Skin epidermis (tissue), 12 donors: ENCODE data around the gene TLX3.
"Not testable (repeated sequence)": the region's sequence is repeated elsewhere in the genome, so short reads cannot be mapped to it uniquely, and the experiment has no call there.

Experiments
- H3K27ac ChIP-seq, 21 experiments: fragments of 200-600 bp; sonication (generic) in 11 of 21; one replicate each; pipeline ENCODE4 v1.5.0; 2020; ENCODE audit warnings: mild to moderate bottlenecking in 3 of 21, inconsistent platforms in 2 of 21, moderate library complexity in 2 of 21
- H3K4me3 ChIP-seq, 7 experiments: fragments of 200-600 bp; sonication (generic) in 2 of 7; one replicate each; pipeline ENCODE4 v1.5.0; 2020; ENCODE audit warnings: inconsistent platforms in 2 of 7, mild to moderate bottlenecking in 2 of 7, moderate library complexity in 1 of 7

Gene TLX3

DNA sequence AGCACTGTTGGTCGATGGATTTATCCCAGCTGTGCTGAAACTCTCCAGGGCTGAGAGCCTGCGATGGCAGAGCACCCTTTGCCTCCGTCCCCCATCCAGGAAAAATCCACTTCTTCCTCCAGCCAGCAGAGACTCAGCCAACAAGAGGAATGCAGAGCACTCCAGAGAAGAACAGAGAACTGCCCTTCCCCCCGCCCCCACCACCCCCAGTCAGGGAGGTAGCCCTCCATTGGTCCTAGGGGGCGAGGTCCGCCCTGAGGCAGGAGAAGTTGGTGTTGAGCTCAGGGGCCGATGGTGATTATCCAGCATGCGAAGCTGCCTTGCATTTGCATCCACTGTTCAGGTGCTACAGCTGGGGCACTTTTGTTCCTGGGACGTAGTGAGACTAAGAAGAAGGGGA, 9.0 kb downstream of the TLX3 start:
- Histone ChIP-seq H3K27ac (no peak overlapping the region), H3K4me3 (no peak overlapping the region)

DNA sequence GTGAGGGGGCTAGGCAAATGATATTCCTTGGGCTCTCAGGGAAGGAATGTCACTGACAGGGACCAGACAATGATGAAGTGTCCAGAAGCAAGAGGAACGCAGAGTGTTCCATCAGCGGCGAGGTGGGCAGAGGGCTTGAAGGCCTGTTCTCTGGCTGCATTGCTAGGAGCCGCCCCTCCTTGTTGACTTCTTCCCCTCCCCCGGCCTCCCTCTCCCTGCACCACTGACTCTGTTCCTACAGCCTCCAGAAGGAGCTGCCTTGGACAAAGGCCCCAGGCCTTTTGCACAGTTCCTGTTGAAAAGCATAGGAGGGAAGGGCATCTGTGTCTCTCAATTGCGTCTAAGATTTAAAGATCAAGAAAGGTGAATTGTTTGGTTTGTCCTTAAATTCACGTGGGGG, 12.4 kb downstream of the TLX3 start:
- Histone ChIP-seq H3K4me3 (no peak overlapping the region), H3K27ac (no peak overlapping the region)

DNA sequence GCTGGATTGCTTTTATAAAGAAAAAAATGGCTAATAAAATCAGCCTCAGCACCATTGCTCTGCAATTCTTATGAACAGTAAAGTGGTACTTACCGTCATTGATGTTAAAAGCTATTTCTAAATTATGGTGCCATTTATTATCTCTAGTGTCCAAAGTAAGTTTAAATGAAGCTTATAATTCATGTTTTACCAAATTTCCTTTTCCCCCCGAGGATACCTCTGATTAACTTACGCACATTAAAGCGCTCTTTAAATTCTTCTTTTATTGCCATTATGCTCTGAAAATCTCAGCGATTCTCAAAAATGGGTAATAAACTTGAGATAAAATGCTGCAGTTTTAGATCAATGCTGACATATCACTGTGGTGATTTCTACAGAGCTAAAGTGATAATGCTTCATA, 13.5 kb downstream of the TLX3 start:
- H3K4me3 ChIP-seq = no peak overlapping the region
- H3K27ac ChIP-seq = no peak overlapping the region

DNA sequence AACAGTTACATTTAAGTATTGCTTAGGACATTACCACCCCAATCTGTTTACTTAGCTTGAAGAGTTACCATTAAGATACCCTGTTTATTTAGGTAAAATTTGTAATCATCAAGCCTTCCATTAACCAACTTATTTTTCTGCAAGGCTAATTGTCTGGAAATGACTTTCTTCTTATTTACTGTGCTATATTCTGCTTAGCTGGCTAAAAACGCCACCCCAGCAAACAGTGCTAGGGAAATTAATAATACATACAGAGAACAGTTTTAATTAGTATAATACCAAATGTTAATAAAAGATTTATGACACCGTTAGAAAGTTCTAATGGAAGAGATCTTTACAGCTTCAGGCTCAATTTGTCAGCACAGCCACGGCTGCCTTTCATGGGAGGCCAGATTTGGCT, 14.0 kb downstream of the TLX3 start:
- H3K4me3 ChIP-seq = no peak overlapping the region
- no peak overlapping the region for H3K27ac ChIP-seq

DNA sequence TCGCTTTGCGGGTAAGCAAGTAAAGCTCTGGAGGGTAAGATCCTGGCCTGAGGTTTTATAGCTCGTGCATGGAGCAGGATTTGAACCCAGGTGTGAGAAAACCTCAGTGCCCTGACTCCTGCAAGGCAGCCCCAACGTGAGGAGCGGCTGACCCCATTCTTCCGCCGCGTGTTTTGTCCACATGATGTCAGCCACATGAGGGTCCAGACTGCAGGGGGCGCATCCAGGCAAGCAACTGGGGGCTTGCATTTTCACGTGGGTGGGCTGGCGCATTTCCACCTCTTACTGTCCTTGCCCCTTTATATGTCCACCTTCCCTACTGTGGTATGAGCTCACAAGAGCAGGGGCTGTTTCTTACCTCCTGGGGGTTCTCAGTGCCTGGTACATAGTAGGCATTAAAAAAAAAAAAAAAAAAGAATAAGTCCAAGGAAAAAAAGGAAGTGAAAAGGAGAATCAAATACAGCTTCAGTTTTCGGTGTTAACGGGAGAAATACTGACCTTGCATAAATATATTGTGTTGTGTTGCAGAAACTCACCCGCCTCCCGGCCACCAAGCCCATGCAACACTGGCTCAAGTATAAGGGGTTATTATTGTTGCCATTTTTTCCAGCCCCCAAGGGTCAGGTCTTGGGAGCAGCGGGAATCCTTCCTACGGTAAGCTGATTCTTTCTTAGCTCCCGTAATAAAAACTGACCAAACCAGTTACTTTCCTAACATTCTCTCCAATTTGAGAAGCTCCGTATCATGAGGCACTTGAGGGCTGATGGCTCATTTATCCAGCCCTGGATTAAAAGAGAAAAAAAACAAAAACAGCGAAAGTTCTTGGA, 15.0 kb downstream of the TLX3 start:
- Histone ChIP-seq H3K4me3 (no peak overlapping the region), H3K27ac (no peak overlapping the region)

DNA sequence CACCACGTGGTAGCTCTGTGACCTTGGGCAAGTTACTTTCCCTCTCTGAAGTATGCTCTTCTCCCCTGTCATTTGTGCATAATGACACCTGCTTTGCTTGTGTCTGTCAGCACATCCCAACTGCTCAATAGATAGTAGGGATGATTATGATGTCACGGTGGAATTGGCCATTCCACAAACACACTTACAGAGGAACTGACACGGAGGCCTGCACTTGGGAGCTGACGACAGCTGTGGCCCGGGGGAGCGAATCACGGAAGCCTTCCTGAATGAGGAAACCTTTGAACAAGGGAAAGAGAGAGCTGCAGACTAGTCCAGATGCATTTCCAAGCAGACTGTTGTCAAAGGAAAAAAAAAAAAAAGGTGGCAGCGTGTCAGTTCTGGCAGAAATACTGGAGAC, 21.0 kb downstream of the TLX3 start:
- H3K4me3 ChIP-seq = no peak overlapping the region
- no peak overlapping the region for H3K27ac ChIP-seq

DNA sequence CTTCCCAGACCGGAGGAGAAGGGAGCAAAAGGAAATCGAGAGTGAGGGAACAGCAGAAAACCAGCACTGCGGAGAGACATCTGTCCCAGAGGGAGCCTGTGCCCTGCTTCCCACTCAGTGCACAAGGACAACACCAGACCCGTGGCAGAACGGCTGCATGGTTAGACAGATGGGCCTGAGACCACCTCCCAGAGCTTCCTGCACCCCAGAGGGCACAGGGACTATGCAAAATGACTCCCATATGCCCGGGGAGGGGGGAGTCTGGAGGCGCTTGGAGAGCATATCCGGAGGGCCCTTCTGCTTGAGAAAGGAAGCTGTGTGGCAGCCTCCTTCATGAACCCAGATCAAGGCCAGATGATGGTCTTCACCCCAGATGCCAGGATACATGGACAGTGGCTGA, 26.6 kb downstream of the TLX3 start:
- no peak overlapping the region for H3K4me3 ChIP-seq
- H3K27ac ChIP-seq = no peak overlapping the region

DNA sequence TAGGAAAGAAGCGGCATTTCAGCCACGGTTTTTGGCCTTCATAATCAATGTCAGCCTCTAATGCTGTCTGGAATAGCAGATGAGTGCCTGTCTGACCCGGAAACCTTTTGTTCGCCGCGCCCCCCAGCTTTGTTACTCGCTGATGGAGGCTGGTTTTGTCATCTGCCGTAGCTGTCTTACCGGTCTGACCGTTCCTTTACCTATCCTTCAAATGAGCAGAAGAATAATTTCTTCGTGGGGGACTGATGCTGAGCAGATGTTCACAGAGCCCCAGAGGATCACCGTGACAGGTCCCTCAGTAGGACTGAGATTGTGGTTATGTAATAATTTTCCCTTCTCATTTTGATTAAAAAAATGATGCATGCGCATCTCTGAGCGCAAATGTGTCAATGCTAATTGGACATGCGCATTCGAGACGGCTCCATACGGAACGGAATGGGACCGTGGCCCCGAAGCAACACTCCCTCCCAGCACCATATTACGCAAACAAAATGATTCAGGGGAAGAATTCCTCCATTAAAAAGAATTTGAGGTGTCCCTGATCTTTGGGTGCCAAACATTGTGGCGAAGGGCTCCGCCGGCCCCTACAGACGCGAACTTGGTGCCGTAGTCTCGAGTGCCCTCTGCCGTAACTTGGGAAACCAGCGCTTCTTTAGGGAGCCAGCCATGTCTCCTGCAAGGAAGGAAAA, 27.6 kb downstream of the TLX3 start:
- Histone ChIP-seq H3K27ac (no peak overlapping the region), H3K4me3 (peak overlapping the region in 4 of 7 experiments; percentile 10 to 30 (median 18))

DNA sequence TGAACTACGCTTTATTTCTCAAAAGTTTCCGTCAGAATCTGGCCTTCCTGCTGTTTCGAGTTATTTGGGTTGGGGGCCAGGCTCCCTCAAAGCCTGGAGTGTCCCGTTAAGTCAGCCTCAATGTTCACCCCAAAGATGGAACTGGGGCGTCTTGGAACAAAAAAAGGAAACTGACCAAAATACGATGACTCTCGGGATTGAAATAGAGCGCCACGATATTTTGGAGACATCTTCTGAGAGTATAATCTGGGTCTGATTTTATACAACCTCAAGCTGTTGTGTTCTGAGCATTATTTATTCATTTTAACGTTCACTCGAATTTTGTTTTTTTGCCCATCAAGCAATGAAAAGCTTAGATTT, 28.1 kb downstream of the TLX3 start:
- H3K4me3 ChIP-seq = peak overlapping the region in 3 of 7 experiments; percentile 14 to 30 (median 22)
- no peak overlapping the region for H3K27ac ChIP-seq

DNA sequence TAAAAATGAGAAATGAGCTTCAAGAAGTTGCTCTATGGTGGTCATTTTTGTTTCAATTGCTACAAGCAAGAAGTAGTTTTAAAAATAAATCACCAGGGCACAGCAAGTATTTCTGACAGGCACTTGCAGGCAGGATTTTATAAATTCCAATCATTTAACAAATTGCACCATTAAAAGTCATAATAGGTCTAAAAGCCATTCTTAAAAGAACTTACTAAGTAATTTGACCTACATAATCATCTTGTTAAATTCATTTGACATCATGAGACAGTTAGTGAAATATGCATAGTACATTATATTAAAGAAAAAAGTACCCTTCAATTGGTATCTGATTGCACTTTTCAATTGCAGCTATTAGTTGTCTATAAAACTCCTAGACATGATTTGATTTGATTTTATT, 31.0 kb downstream of the TLX3 start:
- H3K27ac ChIP-seq = no peak overlapping the region
- no peak overlapping the region for H3K4me3 ChIP-seq

DNA sequence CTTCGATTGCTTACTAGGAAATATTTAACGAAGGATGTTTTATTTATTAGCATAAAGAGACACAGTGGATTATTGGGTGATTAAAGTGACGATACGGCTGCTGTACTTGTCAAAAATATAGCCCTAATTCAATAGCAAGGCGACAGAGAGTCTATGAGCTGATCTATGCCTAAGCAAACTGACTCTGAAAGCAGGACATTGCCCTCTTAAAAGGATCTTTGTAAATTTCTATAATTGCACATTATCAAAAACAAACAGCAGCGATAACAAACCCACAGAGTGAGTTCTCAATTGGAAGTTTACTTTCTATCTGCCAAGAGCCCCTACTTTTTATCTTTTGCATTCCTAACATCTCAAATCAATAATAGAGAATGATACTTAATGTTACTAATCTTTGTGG, 31.4 kb downstream of the TLX3 start:
- Histone ChIP-seq H3K4me3 (no peak overlapping the region), H3K27ac (no peak overlapping the region)

DNA sequence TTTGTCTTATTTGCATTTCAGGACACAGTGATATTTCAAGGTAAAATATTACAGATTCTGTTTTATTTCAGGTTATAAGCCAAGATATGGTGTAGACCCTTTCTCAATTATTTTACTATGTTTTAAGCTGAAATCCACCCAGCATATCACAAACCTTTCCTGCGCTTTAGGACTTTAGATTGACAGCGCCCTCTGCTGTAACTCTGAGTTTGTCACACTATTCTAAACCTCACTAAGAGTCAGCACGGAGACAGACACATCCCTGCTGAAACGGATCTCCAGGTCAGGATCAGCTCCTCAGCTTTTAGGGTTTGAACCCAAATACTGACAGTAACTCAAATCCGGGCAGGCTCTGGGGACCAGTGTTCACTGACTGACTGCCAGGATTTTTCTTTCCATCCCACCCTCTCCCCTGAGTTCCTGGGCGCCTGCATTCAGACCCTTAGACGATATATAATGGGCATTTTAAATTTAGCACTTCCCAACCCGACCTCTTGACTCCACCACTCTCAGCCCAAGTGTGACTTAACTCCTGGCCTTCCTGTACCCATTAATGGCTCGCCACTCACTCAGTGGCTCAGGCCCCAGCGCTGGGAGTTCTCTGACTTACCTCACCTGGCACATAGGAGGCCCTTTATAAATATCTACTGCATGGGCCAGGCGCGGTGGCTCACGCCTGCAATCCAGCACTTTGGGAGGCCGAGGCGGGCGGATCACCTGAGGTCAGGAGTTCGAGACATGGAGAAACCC, 33.5 kb downstream of the TLX3 start:
- Histone ChIP-seq H3K27ac (no peak overlapping the region), H3K4me3 (no peak overlapping the region)

DNA sequence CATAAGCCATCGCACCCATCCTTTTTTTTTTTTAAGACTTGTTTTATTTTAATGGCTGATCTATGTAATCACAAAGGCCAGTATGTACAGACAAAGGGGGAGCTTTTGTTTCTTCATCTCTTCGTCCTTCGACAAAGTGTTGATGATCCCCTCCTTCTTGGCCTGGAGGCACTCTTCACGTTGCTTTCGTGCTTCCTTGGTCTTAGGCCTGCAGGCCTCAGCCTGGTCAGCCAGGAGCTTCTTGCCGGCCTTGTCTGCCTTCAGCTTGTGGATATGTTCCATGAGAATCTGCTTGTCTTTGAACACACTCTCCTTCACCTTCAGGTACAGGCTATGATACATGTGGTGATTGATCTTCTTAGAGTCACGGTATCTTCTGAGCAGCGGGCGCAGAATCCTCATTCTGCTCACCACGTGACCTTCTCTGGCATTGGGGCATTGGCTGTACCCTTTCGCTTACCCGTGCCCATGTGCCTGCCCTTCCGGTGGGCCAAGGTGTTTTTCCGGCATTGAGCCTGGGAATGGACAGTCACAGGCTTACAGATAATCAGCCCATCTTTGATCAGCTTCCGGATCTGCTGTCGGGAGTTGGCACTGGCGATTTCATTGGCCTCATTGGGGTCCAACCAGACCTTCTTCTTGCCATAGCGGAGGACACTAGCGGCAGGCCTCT, 36.0 kb downstream of the TLX3 start:
- no peak overlapping the region for H3K27ac ChIP-seq

DNA sequence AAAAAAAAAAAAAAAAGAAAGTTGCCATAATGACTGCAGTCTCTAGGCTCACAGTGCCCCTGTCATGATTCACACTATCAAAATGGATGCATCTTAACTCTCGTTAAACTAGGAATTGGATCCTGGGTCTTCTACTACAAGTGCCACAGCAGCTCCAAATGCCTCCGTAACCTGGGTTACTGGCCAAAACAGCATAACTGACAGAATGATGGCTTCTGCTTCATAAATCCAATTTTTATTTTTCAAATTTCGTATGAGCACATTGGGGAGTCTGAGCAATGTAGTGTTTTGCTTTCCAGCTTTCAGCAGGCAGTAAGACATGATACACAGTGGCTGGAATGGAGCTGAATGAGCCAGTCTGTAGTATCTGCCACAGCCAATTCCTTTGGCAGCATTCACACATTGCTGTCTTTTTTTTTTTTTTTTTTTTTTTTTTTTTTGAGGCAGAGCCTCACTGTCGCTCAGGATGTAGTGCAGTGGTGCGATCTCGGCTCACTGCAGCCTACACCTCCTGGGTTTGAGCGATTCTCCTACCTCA, 42.6 kb downstream of the TLX3 start:
- H3K27ac ChIP-seq = no peak overlapping the region
- H3K4me3 ChIP-seq = no peak overlapping the region

More for the DNA sequence above, 36.0 kb downstream of the TLX3 start:
- H3K4me3 ChIP-seq = no peak overlapping the region

DNA sequence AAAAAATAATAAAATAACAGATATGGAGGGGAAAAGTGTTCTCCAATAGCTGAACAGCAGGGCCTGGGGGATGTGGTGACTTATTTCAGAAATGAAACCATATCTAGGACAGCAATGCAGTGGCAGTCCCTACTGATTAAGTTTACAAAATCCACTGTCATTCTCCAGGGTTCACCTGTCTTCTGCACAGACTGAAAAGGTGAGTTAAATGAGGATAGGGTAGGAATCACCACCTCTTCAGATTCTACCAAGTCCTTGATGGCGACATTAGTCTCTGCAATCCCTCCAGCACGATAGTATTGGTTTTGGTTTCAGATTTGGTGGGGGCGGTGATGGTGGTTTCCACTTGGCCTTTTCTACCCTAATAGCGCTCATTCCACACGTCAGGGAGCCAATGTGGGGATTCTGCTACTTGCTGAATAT, 46.3 kb downstream of the TLX3 start:
- no peak overlapping the region for H3K27ac ChIP-seq

DNA sequence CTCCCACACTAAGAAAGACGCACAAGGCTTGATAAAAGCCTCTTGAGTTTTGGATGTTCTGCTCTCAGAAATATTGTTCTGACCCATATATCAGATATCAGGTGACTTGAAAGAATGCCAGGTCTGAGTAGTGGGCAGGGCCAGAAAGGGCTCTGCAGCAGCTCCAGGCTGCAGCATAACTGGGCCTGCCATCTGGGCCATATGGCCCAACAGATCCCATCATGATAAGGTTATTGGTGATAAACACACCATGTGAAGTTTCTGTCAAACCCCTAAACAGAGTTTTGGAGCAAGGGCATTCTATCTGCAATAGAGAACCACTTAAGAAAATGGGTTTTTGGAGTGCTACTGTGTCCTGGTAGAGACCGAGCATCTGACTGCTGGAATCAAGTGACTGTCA, 48.8 kb downstream of the TLX3 start:
- Histone ChIP-seq H3K4me3 (no peak overlapping the region), H3K27ac (no peak overlapping the region)

More for the DNA sequence above, 46.3 kb downstream of the TLX3 start:
- H3K4me3 ChIP-seq = no peak overlapping the region

DNA sequence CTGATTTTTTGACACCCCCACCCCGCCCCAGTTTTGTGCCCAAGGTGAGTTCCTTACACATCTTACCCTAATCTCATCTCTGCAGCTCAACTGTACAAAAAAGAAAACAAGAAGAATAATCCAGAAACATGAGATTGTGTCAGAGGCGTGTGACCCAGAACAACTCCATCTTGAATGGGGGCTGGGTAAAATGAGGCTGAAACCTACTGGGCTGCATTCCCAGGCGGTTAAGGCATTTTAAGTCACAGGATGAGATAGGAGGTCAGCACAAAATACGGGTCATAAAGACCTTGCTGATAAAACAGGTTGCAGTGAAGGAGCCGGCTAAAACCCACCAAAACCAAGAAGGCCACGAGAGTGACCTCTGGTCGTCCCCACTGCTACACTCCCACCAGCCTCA, 52.1 kb downstream of the TLX3 start:
- not testable (repeated sequence) for H3K4me3 ChIP-seq, H3K27ac ChIP-seq
